SK-N-DZ (cell line): ENCODE measurements around the gene ZNF221.

ENCODE experiments used
- DNase-seq: peaks from one replicate; pipeline ENCODE4 v3.0.0-alpha.2; 2015; ENCODE audit warnings: low spot score
- small RNA-seq, 2 experiments: library from RNA; depleted of rRNA; stranded (forward); fragments of <200 nt; gene quantifications; one replicate each; pipeline ENCODE3, GENCODE V24; 2014

The ZNF221 gene

GRCh38 chr19:43957891-43958290 lies 6.9 kb downstream of the ZNF221 start:
- no peak for DNase-seq

GRCh38 chr19:43960411-43960810 lies 9.4 kb downstream of the ZNF221 start:
- no peak for DNase-seq

GRCh38 chr19:43966079-43966694 lies 15.2 kb downstream of the ZNF221 start:
- no peak for DNase-seq

- DNase-seq = no peak
Observed at GRCh38 chr19:43976732-43977131, 25.7 kb downstream of the ZNF221 start.

- no peak for DNase-seq
Observed at GRCh38 chr19:43983544-43983911, 32.5 kb downstream of the ZNF221 start.

GRCh38 chr19:43983912-43984686 lies 33.1 kb downstream of the ZNF221 start, which contains the start of gene ZNF155:
ZNF155 (plus strand) TSS chr19:43984188; CDS start chr19:43988544, 4,356 bp downstream.
- peak; percentile 97 for DNase-seq

- DNase-seq = no peak
Observed at GRCh38 chr19:43984687-43985000, 33.6 kb downstream of the ZNF221 start.

- no peak for DNase-seq
Observed at GRCh38 chr19:43997631-43998290, 46.7 kb downstream of the ZNF221 start.

- no peak for DNase-seq
Observed at GRCh38 chr19:44002212-44002565, 51.2 kb downstream of the ZNF221 start.

GRCh38 chr19:44002566-44003460 lies 51.8 kb downstream of the ZNF221 start, which contains the start of gene ZNF230:
ZNF230 (plus strand) TSS chr19:44002957; CDS start chr19:44007079, 4,122 bp downstream.
- DNase-seq = peak; percentile 93

- peak; percentile 2 for DNase-seq
Observed at GRCh38 chr19:44003461-44004009, 52.5 kb downstream of the ZNF221 start.

- DNase-seq = no peak
Observed at GRCh38 chr19:44005973-44006372, 54.9 kb downstream of the ZNF221 start.

- DNase-seq = no peak
Observed at GRCh38 chr19:44007473-44007872, 56.4 kb downstream of the ZNF221 start.

GRCh38 chr19:44010468-44010867 lies 59.4 kb downstream of the ZNF221 start:
- DNase-seq = no peak

Small RNAs within 50 kb of the gene (small RNA-seq; reads per million reads assigned to genes)
- gene AC006213.5 = 0 reads per million in 2 experiments
